HEK293T (cell line): Measurements from ENCODE around the gene LUZP1.

Experiments
- ARNT ChIP-seq: fragments of 450-650 bp; IDR thresholded peaks from 2 replicates; pipeline ENCODE4 v1.6.1; 2017; ENCODE audit warnings: mild to moderate bottlenecking
- BHLHE40 ChIP-seq: fragments of 450-650 bp; IDR thresholded peaks from 2 replicates; pipeline ENCODE4 v1.6.1; 2016; ENCODE audit warnings: mild to moderate bottlenecking, moderate library complexity, borderline replicate concordance
- CTBP1 ChIP-seq: fragments of 450-650 bp; IDR thresholded peaks from 2 replicates; pipeline ENCODE4 v1.6.1; 2016; ENCODE audit warnings: borderline replicate concordance
- FOXA1 ChIP-seq: fragments of 450-650 bp; IDR thresholded peaks from 2 replicates; pipeline ENCODE4 v1.6.1; 2016; ENCODE audit warnings: mild to moderate bottlenecking
- FOXK2 ChIP-seq: fragments of 450-650 bp; IDR thresholded peaks from 2 replicates; pipeline ENCODE4 v1.6.1; 2016; ENCODE audit warnings: mild to moderate bottlenecking
- FOXM1 ChIP-seq: fragments of 450-650 bp; IDR thresholded peaks from 2 replicates; pipeline ENCODE4 v1.6.1; 2017; ENCODE audit warnings: mild to moderate bottlenecking, borderline replicate concordance
- HDGF ChIP-seq: fragments of 450-650 bp; IDR thresholded peaks from 2 replicates; pipeline ENCODE4 v1.6.1; 2017; ENCODE audit warnings: antibody characterized with exemption, borderline replicate concordance
- LEF1 ChIP-seq: fragments of 450-650 bp; IDR thresholded peaks from 2 replicates; pipeline ENCODE4 v1.6.1; 2017; ENCODE audit warnings: mild to moderate bottlenecking, borderline replicate concordance
- NFRKB ChIP-seq: fragments of 450-650 bp; IDR thresholded peaks from 2 replicates; pipeline ENCODE4 v1.6.1; 2016; ENCODE audit warnings: mild to moderate bottlenecking, moderate library complexity
- SP1 ChIP-seq: fragments of 450-650 bp; IDR thresholded peaks from 2 replicates; pipeline ENCODE4 v1.6.1; 2017
- SUZ12 ChIP-seq: fragments of 450-650 bp; IDR thresholded peaks from 2 replicates; pipeline ENCODE4 v1.6.1; 2016; ENCODE audit warnings: mild to moderate bottlenecking
- TARDBP ChIP-seq: fragments of 450-650 bp; IDR thresholded peaks from 2 replicates; pipeline ENCODE4 v1.6.1; 2016
- TF ChIP-seq, protein P1 (sequence below): fragments of 450-650 bp; IDR thresholded peaks from 2 replicates; pipeline ENCODE4 v1.6.1; 2016

DNA sequence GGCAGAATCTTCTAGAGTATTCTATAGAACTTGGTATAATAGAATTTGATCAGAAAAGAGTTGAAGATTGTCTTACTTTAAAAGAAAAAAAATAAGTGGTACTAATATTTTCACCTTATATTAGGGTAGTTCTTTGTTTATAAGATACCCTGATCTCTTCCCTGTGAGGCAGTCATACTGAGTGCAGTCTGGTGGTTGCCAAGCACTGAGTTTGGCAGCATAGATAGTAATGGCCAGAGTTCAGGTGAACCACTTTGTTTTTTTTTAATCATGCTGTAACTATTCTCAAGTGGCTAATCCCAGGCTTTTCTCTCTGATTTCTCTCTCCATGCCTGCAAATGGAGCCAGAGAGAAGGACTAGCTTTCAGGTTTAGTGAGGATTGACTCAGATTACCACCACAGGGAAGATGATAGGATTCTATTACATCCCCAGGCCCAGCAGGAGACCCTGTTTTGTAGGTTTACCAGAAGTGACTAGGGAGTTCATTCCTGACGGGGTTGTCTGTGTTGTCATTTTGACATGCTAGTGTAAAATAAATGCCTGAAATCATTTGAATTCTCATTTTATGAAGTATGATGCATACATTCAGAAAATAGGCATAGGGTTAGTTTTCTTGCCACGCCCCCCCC, 132.7 kb downstream of the LUZP1 start:
- TF ChIP-seq HDGF (no peak), BHLHE40 (no peak), CTBP1 (0 out of 2 replicates have a peak, but pooled peaks have one; percentile 9), TARDBP (no peak), ARNT (no peak), FOXA1 (no peak), FOXK2 (no peak), LEF1 (no peak), FOXM1 (no peak), NFRKB (no peak), SP1 (no peak), SUZ12 (no peak)
- TF ChIP-seq, protein P1, sequence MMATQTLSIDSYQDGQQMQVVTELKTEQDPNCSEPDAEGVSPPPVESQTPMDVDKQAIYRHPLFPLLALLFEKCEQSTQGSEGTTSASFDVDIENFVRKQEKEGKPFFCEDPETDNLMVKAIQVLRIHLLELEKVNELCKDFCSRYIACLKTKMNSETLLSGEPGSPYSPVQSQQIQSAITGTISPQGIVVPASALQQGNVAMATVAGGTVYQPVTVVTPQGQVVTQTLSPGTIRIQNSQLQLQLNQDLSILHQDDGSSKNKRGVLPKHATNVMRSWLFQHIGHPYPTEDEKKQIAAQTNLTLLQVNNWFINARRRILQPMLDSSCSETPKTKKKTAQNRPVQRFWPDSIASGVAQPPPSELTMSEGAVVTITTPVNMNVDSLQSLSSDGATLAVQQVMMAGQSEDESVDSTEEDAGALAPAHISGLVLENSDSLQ, result no peak
